H9 (cell line): Measurements from ENCODE around the gene AP4S1. TPM values are rescaled to one million over a fixed set of nuclear protein-coding genes. Genes with fewer than 3 reads are reported as not detected.

Source experiments
- DNase-seq: peaks from one replicate; pipeline ENCODE4 v3.0.0-alpha.2; 2017
- H2AFZ ChIP-seq: one replicate; pipeline ENCODE4 v1.6.1; 2013; ENCODE audit warnings: mild to moderate bottlenecking, low read length, control low read depth, moderate library complexity
- H2AK5ac ChIP-seq: 2 replicates; pipeline ENCODE4 v1.6.1; 2013; ENCODE audit warnings: low read length, control low read depth, mixed read lengths; ENCODE audit not compliant: insufficient read length
- H2BK120ac ChIP-seq: one replicate; pipeline ENCODE4 v1.6.1; 2013; ENCODE audit warnings: low read depth, mild to moderate bottlenecking, low read length, control low read depth, inconsistent platforms; ENCODE audit not compliant: poor library complexity, severe bottlenecking
- H2BK12ac ChIP-seq: 2 replicates; pipeline ENCODE4 v1.6.1; 2013; ENCODE audit warnings: low read length, control low read depth, mixed read lengths, low read depth; ENCODE audit not compliant: insufficient read length
- H2BK15ac ChIP-seq: 2 replicates; pipeline ENCODE4 v1.6.1; 2013; ENCODE audit warnings: low read depth, low read length, control low read depth
- H2BK20ac ChIP-seq: one replicate; pipeline ENCODE4 v1.6.1; 2013; ENCODE audit warnings: low read depth, mild to moderate bottlenecking, low read length, control low read depth, inconsistent platforms; ENCODE audit not compliant: poor library complexity, severe bottlenecking
- H2BK5ac ChIP-seq: 2 replicates; pipeline ENCODE4 v1.6.1; 2013; ENCODE audit warnings: low read length, control low read depth, mixed read lengths; ENCODE audit not compliant: insufficient read length
- H3K14ac ChIP-seq: 2 replicates; pipeline ENCODE4 v1.6.1; 2013; ENCODE audit warnings: low read length, control low read depth; ENCODE audit not compliant: insufficient read depth
- H3K18ac ChIP-seq: 2 replicates; pipeline ENCODE4 v1.6.1; 2013; ENCODE audit warnings: low read depth, mild to moderate bottlenecking, mixed read lengths, low read length, control low read depth; ENCODE audit not compliant: insufficient read length
- H3K23ac ChIP-seq: 2 replicates; pipeline ENCODE4 v1.6.1; 2013; ENCODE audit warnings: low read length, control low read depth, mixed read lengths, low read depth; ENCODE audit not compliant: insufficient read length
- H3K23me2 ChIP-seq: 2 replicates; pipeline ENCODE4 v1.6.1; 2013; ENCODE audit warnings: low read depth, mild to moderate bottlenecking, mixed read lengths, low read length, control low read depth; ENCODE audit not compliant: insufficient read length, poor library complexity, severe bottlenecking
- H3K27ac ChIP-seq: 2 replicates; pipeline ENCODE4 v1.5.1; 2013; ENCODE audit warnings: low read length, control low read depth, mixed read lengths, low read depth; ENCODE audit not compliant: insufficient read length
- H3K27me3 ChIP-seq: 2 replicates; pipeline ENCODE4 v1.6.1; 2013; ENCODE audit warnings: low read length, control low read depth, inconsistent platforms; ENCODE audit not compliant: insufficient read depth
- H3K4ac ChIP-seq: 2 replicates; pipeline ENCODE4 v1.6.1; 2013; ENCODE audit warnings: low read depth, mild to moderate bottlenecking, control low read depth, inconsistent platforms, low read length, moderate library complexity
- H3K4me1 ChIP-seq: 2 replicates; pipeline ENCODE4 v1.6.1; 2013; ENCODE audit warnings: low read length, control low read depth, inconsistent platforms; ENCODE audit not compliant: insufficient read depth
- H3K4me2 ChIP-seq: 2 replicates; pipeline ENCODE4 v1.6.1; 2013; ENCODE audit warnings: low read length, control low read depth, mixed read lengths; ENCODE audit not compliant: insufficient read length, insufficient read depth
- H3K56ac ChIP-seq: 2 replicates; pipeline ENCODE4 v1.6.1; 2013; ENCODE audit warnings: low read depth, mild to moderate bottlenecking, mixed read lengths, low read length, control low read depth; ENCODE audit not compliant: insufficient read length
- H3K79me1 ChIP-seq: 2 replicates; pipeline ENCODE4 v1.6.1; 2013; ENCODE audit warnings: low read depth, mild to moderate bottlenecking, moderate library complexity, low read length, control low read depth, inconsistent platforms; ENCODE audit not compliant: insufficient read depth, poor library complexity, severe bottlenecking
- H3K79me2 ChIP-seq: 2 replicates; pipeline ENCODE4 v1.6.1; 2013; ENCODE audit warnings: low read length, control low read depth, inconsistent platforms; ENCODE audit not compliant: insufficient read depth
- H3K9ac ChIP-seq: 2 replicates; pipeline ENCODE4 v1.6.1; 2013; ENCODE audit warnings: low read length, control low read depth, mixed read lengths; ENCODE audit not compliant: insufficient read length; ENCODE audit errors: extremely low read depth
- H3K9me3 ChIP-seq: one replicate; pipeline ENCODE4 v1.6.1; 2013; ENCODE audit warnings: low read depth, low read length, inconsistent platforms; ENCODE audit not compliant: control insufficient read depth
- H3T11ph ChIP-seq: one replicate; pipeline ENCODE4 v1.6.1; 2013; ENCODE audit warnings: mild to moderate bottlenecking, low read length, control low read depth, inconsistent platforms
- H4K20me1 ChIP-seq: one replicate; pipeline ENCODE4 v1.6.1; 2013; ENCODE audit not compliant: control insufficient read depth, insufficient read length, insufficient read depth
- H4K5ac ChIP-seq: 2 replicates; pipeline ENCODE4 v1.6.1; 2013; ENCODE audit warnings: low read depth, mild to moderate bottlenecking, mixed read lengths, low read length, control low read depth; ENCODE audit not compliant: insufficient read length
- H4K8ac ChIP-seq: replicated peaks from 2 replicates; pipeline ENCODE4 v1.6.1; 2013; ENCODE audit warnings: low read length, control low read depth, mixed read lengths, low read depth; ENCODE audit not compliant: insufficient read length
- H4K91ac ChIP-seq: 2 replicates; pipeline ENCODE4 v1.6.1; 2013; ENCODE audit warnings: low read depth, mild to moderate bottlenecking, moderate library complexity, mixed read lengths, low read length, control low read depth; ENCODE audit not compliant: insufficient read length
- H3K27ac Mint-ChIP-seq, 3 experiments: 2 replicates in 2 of 3; 3 replicates in 1 of 3; pipeline ENCODE4 v1.8.0; 2020 to 2021; ENCODE audit warnings: mixed read lengths in 3 of 3, mild to moderate bottlenecking in 1 of 3, moderate library complexity in 1 of 3
- H3K27me3 Mint-ChIP-seq: 2 replicates; pipeline ENCODE4 v1.8.0; 2021; ENCODE audit warnings: low read depth, mild to moderate bottlenecking, moderate library complexity, mixed read lengths
- H3K36me3 Mint-ChIP-seq, 3 experiments: 2 replicates in 2 of 3; 3 replicates in 1 of 3; pipeline ENCODE4 v1.8.0; 2020 to 2021; ENCODE audit warnings: low read depth in 3 of 3, mixed read lengths in 3 of 3; ENCODE audit not compliant: insufficient read depth in 1 of 3
- H3K4me1 Mint-ChIP-seq, 2 experiments: 2 replicates each; pipeline ENCODE4 v1.8.0; 2020; ENCODE audit warnings: mixed read lengths in 2 of 2
- H3K4me3 Mint-ChIP-seq, 2 experiments: 2 replicates in 1 of 2; 3 replicates in 1 of 2; pipeline ENCODE4 v1.8.0; 2020 to 2021; ENCODE audit warnings: mild to moderate bottlenecking in 2 of 2, mixed read lengths in 2 of 2, moderate library complexity in 1 of 2
- H3K9me3 Mint-ChIP-seq, 2 experiments: 2 replicates in 1 of 2; 3 replicates in 1 of 2; pipeline ENCODE4 v1.8.0; 2020; ENCODE audit warnings: mild to moderate bottlenecking in 2 of 2, mixed read lengths in 2 of 2, moderate library complexity in 1 of 2
- WGBS: extraction: QIAGEN DNeasy Blood & Tissue Kit; methylation state at CpG from one replicate; pipeline ENCODE4 v1.1.7; 2013; ENCODE audit warnings: missing lambda C conversion rate, low lambda C conversion rate, mixed read lengths; ENCODE audit not compliant: insufficient read length; ENCODE audit errors: extremely low coverage; 5-methylcytosine and 5-hydroxymethylcytosine counted together
- total RNA-seq: library from RNA; stranded (reverse); gene quantifications from 2 replicates; pipeline ENCODE4 v1.2.1, GENCODE V29; 2021
- TF ChIP-seq, protein P1 (sequence below): fragments of 200-600 bp; sonication (generic); conservative IDR thresholded peaks from 3 replicates; pipeline ENCODE4 v1.8.0; 2021; ENCODE audit warnings: antibody characterized with exemption, mild to moderate bottlenecking

AP4S1 gene
- total RNA-seq, 1 experiment from 2014 or later: 13.7 TPM

DNA sequence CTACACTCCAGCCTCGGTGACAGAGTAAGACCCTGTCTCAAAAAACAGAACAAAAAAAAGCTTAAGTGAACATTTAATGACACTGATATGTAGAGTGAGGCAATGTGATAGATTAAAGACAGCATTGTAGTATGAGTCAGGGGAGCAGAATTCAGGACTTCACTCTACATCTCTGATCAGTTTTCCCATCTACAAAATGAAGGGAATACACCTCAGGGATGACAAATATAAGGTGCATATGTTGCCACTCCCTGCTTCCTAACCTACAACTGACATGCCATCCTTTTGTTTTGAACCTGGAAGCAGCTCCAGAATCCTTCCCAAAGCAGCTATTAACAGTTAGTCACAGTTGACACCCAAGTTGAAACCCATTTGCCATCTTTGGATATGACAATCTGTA is 31.6 kb downstream of the AP4S1 start:
- no peak overlapping the region for H4K8ac ChIP-seq
- H3K9ac ChIP-seq: no peak overlapping the region
- H3K27ac ChIP-seq: no peak overlapping the region
- no peak overlapping the region for H2BK15ac ChIP-seq
- TF ChIP-seq, protein P1, sequence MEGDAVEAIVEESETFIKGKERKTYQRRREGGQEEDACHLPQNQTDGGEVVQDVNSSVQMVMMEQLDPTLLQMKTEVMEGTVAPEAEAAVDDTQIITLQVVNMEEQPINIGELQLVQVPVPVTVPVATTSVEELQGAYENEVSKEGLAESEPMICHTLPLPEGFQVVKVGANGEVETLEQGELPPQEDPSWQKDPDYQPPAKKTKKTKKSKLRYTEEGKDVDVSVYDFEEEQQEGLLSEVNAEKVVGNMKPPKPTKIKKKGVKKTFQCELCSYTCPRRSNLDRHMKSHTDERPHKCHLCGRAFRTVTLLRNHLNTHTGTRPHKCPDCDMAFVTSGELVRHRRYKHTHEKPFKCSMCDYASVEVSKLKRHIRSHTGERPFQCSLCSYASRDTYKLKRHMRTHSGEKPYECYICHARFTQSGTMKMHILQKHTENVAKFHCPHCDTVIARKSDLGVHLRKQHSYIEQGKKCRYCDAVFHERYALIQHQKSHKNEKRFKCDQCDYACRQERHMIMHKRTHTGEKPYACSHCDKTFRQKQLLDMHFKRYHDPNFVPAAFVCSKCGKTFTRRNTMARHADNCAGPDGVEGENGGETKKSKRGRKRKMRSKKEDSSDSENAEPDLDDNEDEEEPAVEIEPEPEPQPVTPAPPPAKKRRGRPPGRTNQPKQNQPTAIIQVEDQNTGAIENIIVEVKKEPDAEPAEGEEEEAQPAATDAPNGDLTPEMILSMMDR: no peak
- H2BK20ac ChIP-seq: no peak overlapping the region
- no peak overlapping the region; a peak in 1 of 7 replicates for H3K27ac Mint-ChIP-seq
- no peak for DNase-seq
- H3K27me3 Mint-ChIP-seq: no peaks in the 10 kb centered on the region
- H3K4me2 ChIP-seq: no peak overlapping the region
- H2BK5ac ChIP-seq: no peak overlapping the region
- no peak overlapping the region for H2BK120ac ChIP-seq
- H2AFZ ChIP-seq: no peak overlapping the region
- H2AK5ac ChIP-seq: no peak overlapping the region
- H3K4me1 ChIP-seq: peaks cover 3% of the 10 kb centered on the region; the same call in 1 of the 2 replicates
- H3K9me3 ChIP-seq: no peaks in the 10 kb centered on the region
- no peak overlapping the region for H2BK12ac ChIP-seq
- no peak overlapping the region for H4K5ac ChIP-seq
- WGBS: no CpG with 5 or more reads among the region's 1 CpG
- H3K23ac ChIP-seq: no peak overlapping the region
- H3T11ph ChIP-seq: no peak overlapping the region
- no peaks in the 10 kb centered on the region for H3K79me1 ChIP-seq
- H4K91ac ChIP-seq: no peak overlapping the region
- no peaks in the 10 kb centered on the region for H3K23me2 ChIP-seq
- H3K4me1 Mint-ChIP-seq: peaks cover 18 to 19% of the 10 kb centered on the region in 2 experiments
- H3K4ac ChIP-seq: no peak overlapping the region
- no peaks in the 10 kb centered on the region for H3K27me3 ChIP-seq
- H3K14ac ChIP-seq: no peak overlapping the region
- no peak overlapping the region for H3K18ac ChIP-seq
- no peaks in the 10 kb centered on the region for H3K9me3 Mint-ChIP-seq
- H3K56ac ChIP-seq: no peak overlapping the region
- no peaks in the 10 kb centered on the region for H3K36me3 Mint-ChIP-seq
- H4K20me1 ChIP-seq: no peaks in the 10 kb centered on the region
- no peaks in the 10 kb centered on the region for H3K79me2 ChIP-seq
- H3K4me3 Mint-ChIP-seq: no peak overlapping the region
